ENCODE measurements around the gene VEGFA.

- TF ChIP-seq EZH2 (IDR thresholded peaks at IDR 0.05) = no peak
- TF ChIP-seq POLR2AphosphoS5 (IDR thresholded peaks at IDR 0.05; ENCODE audit: borderline replicate concordance, low read depth, low read length) = no peak
Observed at GRCh38 chr6:43759136-43759906, 10.7 kb upstream of the VEGFA start.

All from SK-N-MC (cell line).